GM12878 (cell line): ENCODE data around the gene EHD1. TPM values are rescaled to one million over a fixed set of nuclear protein-coding genes. Genes with fewer than 3 reads are reported as not detected.
A peak's percentile ranks its signal among the peaks of the same experiment; 100 is the strongest.

Source experiments
- EED ChIP-seq: sonication (generic); IDR thresholded peaks from 2 replicates; pipeline ENCODE4 v1.6.1; 2016; ENCODE audit warnings: antibody characterized with exemption, low read depth
- EZH2 ChIP-seq: IDR thresholded peaks from 2 replicates; pipeline ENCODE4 v1.6.1; 2012; ENCODE audit warnings: low read depth, mild to moderate bottlenecking, control low read depth, inconsistent platforms, low read length, borderline replicate concordance; ENCODE audit not compliant: control insufficient read depth
- FOXK2 ChIP-seq: fragments of 450-650 bp; IDR thresholded peaks from 2 replicates; pipeline ENCODE4 v1.6.1; 2017; ENCODE audit warnings: mild to moderate bottlenecking, moderate library complexity
- HDAC6 ChIP-seq: fragments of 200-600 bp; sonication (generic); IDR thresholded peaks from one replicate; pipeline ENCODE4 v1.8.0; 2017; ENCODE audit warnings: antibody characterized with exemption; ENCODE audit not compliant: unreplicated experiment
- JUNB ChIP-seq: IDR thresholded peaks from 2 replicates; pipeline ENCODE4 v1.6.1; 2016; ENCODE audit warnings: antibody characterized with exemption, mild to moderate bottlenecking
- MEF2A ChIP-seq: IDR thresholded peaks from 2 replicates; pipeline ENCODE4 v1.6.1; 2011; ENCODE audit warnings: low read depth, mild to moderate bottlenecking, low read length, moderate library complexity; ENCODE audit not compliant: insufficient read depth
- MEF2B ChIP-seq: fragments of 450-650 bp; IDR thresholded peaks from 2 replicates; pipeline ENCODE4 v1.6.1; 2018; ENCODE audit warnings: mild to moderate bottlenecking, moderate library complexity; ENCODE audit not compliant: partially characterized antibody, poor library complexity, severe bottlenecking
- MTA3 ChIP-seq: IDR thresholded peaks from 2 replicates; pipeline ENCODE4 v1.6.1; 2012; ENCODE audit warnings: low read length, inconsistent platforms, borderline replicate concordance
- NR2C2 ChIP-seq: IDR thresholded peaks from 2 replicates; pipeline ENCODE4 v1.6.1; 2011; ENCODE audit warnings: borderline replicate concordance, low read depth; ENCODE audit not compliant: control insufficient read depth, insufficient read length
- NR2F1 ChIP-seq: fragments of 450-650 bp; conservative IDR thresholded peaks from 2 replicates; pipeline ENCODE4 v1.6.1; 2017; ENCODE audit warnings: mild to moderate bottlenecking
- RB1 ChIP-seq: fragments of 450-650 bp; formaldehyde crosslinking; IDR thresholded peaks from 2 replicates; pipeline ENCODE4 v1.6.1; 2017; ENCODE audit warnings: mild to moderate bottlenecking, borderline replicate concordance
- RBBP5 ChIP-seq: fragments of 200-600 bp; sonication (generic); conservative IDR thresholded peaks from 2 replicates; pipeline ENCODE4 v1.6.1; 2016
- SREBF2 ChIP-seq: IDR thresholded peaks from 2 replicates; pipeline ENCODE4 v1.6.1; 2012; ENCODE audit warnings: mild to moderate bottlenecking, low read length
- SUPT20H ChIP-seq: IDR thresholded peaks from 2 replicates; pipeline ENCODE4 v1.6.1; 2011; ENCODE audit warnings: low read depth, mild to moderate bottlenecking, low read length, moderate library complexity, borderline replicate concordance; ENCODE audit not compliant: control insufficient read depth
- ZNF217 ChIP-seq: fragments of 450-650 bp; IDR thresholded peaks from 2 replicates; pipeline ENCODE4 v1.6.1; 2017; ENCODE audit warnings: antibody characterized with exemption, mild to moderate bottlenecking
- polyA plus RNA-seq, 11 experiments: library from polyadenylated mRNA; depleted of rRNA in 4 of 11; unstranded in 6 of 11; stranded (reverse) in 5 of 11; fragments of >200 nt; fragmentation: Nextera tagmentation in 4 of 11; fragmentation: Illumina TruSeq in 1 of 11; extraction: Ambion mirVana in 4 of 11; extraction: Trizol in 1 of 11; gene quantifications; 1 replicate in 1 of 11; 2 replicates in 10 of 11; pipeline versions ENCODE4 v1.2.1 to v1.2.3, GENCODE V29; 2011 to 2016; ENCODE audit warnings: inconsistent platforms in 2 of 11, missing spikeins in 2 of 11, low read depth in 1 of 11
- total RNA-seq, 4 experiments: library from RNA; depleted of rRNA in 3 of 4; stranded (reverse); fragments of >200 nt in 3 of 4; fragmentation: Illumina TruSeq in 1 of 4; extraction: Trizol in 1 of 4; gene quantifications; 2 replicates each; pipeline versions ENCODE4 v1.2.1 to v1.2.3, GENCODE V29; 2013 to 2021
- TF ChIP-seq, protein P1 (sequence below): fragments of 150-350 bp; IDR thresholded peaks from 2 replicates; pipeline ENCODE4 v1.6.1; 2014; ENCODE audit warnings: mild to moderate bottlenecking, low read depth, low read length
- TF ChIP-seq, protein P2 (sequence below): IDR thresholded peaks from 2 replicates; pipeline ENCODE4 v1.6.1; 2012; ENCODE audit warnings: improper control_type of control experiment, low read depth, low read length; ENCODE audit not compliant: insufficient replicate concordance
- TF ChIP-seq, protein P3 (sequence below): fragments of 450-650 bp; IDR thresholded peaks from 2 replicates; pipeline ENCODE4 v1.6.1; 2017; ENCODE audit warnings: low read depth, mild to moderate bottlenecking, moderate library complexity
- TF ChIP-seq, protein P4 (sequence below), 3 experiments: IDR thresholded peaks in 2 of 3; conservative IDR thresholded peaks in 1 of 3; 2 replicates each; pipeline ENCODE4 v1.5.1; 2011; ENCODE audit warnings: low read depth in 3 of 3, low read length in 3 of 3, mild to moderate bottlenecking in 3 of 3, control low read depth in 2 of 3, moderate library complexity in 2 of 3, inconsistent platforms in 1 of 3, mixed read lengths in 1 of 3; ENCODE audit not compliant: control insufficient read depth in 2 of 3, insufficient read depth in 1 of 3; ENCODE audit errors: extremely low read depth in 1 of 3

The EHD1 gene
- total and polyA plus RNA-seq, 10 of the 15 experiments (the other 5 are each of a cell fraction or from before 2014, with no cell fraction given) = 1.0 to 165 (median 66.5) TPM

DNA sequence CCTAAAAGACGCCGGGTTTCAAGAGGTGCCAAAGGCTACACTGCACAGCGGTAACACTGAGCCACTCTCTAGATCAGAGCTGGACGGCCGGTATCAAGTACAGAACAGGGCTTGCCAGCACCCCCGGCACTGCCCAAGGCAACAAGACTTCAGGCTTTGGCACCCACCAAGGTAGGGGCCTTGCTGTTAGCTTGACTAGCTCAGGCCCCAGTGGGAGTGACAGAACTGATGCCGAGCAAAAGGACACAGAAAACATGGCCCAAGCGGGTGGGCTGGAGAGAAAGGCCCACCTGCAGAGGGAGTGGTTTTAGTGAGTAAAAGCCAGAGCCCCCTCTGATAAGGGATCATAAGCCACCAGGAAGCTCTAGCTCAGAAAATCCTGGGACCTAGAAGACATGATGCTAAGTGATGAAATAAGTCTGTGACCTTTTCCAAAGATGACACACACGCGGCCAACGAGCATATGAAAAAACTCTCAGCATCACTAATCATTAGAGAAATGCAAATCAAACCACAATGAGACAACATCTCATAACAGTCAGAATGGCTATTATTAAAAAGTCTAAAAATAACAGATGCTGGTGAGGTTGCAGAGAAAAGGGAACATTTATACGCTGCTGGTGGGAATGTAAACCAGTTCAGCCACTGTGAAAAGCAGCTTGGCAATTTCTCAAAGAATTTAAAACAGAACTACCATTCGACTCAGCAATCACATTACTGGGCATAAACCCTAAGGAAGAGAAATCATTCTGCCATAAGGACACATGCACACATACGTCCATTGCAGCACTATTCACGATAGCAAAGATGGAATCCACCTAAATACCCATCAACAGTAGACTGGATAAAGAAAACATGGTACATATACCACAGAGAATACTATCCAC lies 12.9 kb downstream of the EHD1 start (continued):
- no peak for TF ChIP-seq NR2C2
- TF ChIP-seq NR2F1 = peak; percentile 70
- TF ChIP-seq, protein P1, sequence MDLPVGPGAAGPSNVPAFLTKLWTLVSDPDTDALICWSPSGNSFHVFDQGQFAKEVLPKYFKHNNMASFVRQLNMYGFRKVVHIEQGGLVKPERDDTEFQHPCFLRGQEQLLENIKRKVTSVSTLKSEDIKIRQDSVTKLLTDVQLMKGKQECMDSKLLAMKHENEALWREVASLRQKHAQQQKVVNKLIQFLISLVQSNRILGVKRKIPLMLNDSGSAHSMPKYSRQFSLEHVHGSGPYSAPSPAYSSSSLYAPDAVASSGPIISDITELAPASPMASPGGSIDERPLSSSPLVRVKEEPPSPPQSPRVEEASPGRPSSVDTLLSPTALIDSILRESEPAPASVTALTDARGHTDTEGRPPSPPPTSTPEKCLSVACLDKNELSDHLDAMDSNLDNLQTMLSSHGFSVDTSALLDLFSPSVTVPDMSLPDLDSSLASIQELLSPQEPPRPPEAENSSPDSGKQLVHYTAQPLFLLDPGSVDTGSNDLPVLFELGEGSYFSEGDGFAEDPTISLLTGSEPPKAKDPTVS = no peak
- peak; percentile 71 for TF ChIP-seq EED
- TF ChIP-seq ZNF217 = peak; percentile 81
- TF ChIP-seq MTA3 = no peak
- no peak for TF ChIP-seq RB1
- TF ChIP-seq SREBF2 = no peak
- no peak for TF ChIP-seq EZH2
- TF ChIP-seq RBBP5 = no peak
- TF ChIP-seq SUPT20H = no peak
- TF ChIP-seq, protein P2, sequence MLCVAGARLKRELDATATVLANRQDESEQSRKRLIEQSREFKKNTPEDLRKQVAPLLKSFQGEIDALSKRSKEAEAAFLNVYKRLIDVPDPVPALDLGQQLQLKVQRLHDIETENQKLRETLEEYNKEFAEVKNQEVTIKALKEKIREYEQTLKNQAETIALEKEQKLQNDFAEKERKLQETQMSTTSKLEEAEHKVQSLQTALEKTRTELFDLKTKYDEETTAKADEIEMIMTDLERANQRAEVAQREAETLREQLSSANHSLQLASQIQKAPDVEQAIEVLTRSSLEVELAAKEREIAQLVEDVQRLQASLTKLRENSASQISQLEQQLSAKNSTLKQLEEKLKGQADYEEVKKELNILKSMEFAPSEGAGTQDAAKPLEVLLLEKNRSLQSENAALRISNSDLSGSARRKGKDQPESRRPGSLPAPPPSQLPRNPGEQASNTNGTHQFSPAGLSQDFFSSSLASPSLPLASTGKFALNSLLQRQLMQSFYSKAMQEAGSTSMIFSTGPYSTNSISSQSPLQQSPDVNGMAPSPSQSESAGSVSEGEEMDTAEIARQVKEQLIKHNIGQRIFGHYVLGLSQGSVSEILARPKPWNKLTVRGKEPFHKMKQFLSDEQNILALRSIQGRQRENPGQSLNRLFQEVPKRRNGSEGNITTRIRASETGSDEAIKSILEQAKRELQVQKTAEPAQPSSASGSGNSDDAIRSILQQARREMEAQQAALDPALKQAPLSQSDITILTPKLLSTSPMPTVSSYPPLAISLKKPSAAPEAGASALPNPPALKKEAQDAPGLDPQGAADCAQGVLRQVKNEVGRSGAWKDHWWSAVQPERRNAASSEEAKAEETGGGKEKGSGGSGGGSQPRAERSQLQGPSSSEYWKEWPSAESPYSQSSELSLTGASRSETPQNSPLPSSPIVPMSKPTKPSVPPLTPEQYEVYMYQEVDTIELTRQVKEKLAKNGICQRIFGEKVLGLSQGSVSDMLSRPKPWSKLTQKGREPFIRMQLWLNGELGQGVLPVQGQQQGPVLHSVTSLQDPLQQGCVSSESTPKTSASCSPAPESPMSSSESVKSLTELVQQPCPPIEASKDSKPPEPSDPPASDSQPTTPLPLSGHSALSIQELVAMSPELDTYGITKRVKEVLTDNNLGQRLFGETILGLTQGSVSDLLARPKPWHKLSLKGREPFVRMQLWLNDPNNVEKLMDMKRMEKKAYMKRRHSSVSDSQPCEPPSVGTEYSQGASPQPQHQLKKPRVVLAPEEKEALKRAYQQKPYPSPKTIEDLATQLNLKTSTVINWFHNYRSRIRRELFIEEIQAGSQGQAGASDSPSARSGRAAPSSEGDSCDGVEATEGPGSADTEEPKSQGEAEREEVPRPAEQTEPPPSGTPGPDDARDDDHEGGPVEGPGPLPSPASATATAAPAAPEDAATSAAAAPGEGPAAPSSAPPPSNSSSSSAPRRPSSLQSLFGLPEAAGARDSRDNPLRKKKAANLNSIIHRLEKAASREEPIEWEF = no peak
- TF ChIP-seq FOXK2 = no peak
- TF ChIP-seq, protein P3, sequence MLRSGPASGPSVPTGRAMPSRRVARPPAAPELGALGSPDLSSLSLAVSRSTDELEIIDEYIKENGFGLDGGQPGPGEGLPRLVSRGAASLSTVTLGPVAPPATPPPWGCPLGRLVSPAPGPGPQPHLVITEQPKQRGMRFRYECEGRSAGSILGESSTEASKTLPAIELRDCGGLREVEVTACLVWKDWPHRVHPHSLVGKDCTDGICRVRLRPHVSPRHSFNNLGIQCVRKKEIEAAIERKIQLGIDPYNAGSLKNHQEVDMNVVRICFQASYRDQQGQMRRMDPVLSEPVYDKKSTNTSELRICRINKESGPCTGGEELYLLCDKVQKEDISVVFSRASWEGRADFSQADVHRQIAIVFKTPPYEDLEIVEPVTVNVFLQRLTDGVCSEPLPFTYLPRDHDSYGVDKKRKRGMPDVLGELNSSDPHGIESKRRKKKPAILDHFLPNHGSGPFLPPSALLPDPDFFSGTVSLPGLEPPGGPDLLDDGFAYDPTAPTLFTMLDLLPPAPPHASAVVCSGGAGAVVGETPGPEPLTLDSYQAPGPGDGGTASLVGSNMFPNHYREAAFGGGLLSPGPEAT = peak; percentile 81; the same call in 1 of the 2 replicates
- peak; percentile 70 for TF ChIP-seq JUNB
- peak; percentile 98 for TF ChIP-seq MEF2A
- TF ChIP-seq MEF2B = peak; percentile 92
- no peak for TF ChIP-seq HDAC6
- TF ChIP-seq, protein P4, sequence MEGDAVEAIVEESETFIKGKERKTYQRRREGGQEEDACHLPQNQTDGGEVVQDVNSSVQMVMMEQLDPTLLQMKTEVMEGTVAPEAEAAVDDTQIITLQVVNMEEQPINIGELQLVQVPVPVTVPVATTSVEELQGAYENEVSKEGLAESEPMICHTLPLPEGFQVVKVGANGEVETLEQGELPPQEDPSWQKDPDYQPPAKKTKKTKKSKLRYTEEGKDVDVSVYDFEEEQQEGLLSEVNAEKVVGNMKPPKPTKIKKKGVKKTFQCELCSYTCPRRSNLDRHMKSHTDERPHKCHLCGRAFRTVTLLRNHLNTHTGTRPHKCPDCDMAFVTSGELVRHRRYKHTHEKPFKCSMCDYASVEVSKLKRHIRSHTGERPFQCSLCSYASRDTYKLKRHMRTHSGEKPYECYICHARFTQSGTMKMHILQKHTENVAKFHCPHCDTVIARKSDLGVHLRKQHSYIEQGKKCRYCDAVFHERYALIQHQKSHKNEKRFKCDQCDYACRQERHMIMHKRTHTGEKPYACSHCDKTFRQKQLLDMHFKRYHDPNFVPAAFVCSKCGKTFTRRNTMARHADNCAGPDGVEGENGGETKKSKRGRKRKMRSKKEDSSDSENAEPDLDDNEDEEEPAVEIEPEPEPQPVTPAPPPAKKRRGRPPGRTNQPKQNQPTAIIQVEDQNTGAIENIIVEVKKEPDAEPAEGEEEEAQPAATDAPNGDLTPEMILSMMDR (IDR thresholded peaks at IDR 0.05 in 2 of 3, conservative IDR thresholded peaks at IDR 0.05 in 1 of 3; ENCODE audit: control insufficient read depth in 2 of 3, extremely low read depth in 1 of 3, insufficient read depth in 1 of 3, low read depth in 3 of 3, low read length in 3 of 3) = no peak
